DOHH2 (cell line): ENCODE measurements around the gene UBN1.

Experiments
- CTCF ChIP-seq: fragments of 200-600 bp; sonication (generic); IDR thresholded peaks from one replicate; pipeline ENCODE4 v1.5.1; 2014; ENCODE audit warnings: antibody characterized with exemption, mild to moderate bottlenecking, low read depth, low read length; ENCODE audit not compliant: poor library complexity, severe bottlenecking
- EZH2phosphoT487 ChIP-seq: fragments of 200-600 bp; sonication (generic); IDR thresholded peaks from 2 replicates; pipeline ENCODE4 v1.6.1; 2017; ENCODE audit warnings: borderline replicate concordance, mild to moderate bottlenecking, antibody characterized with exemption, low read length, moderate library complexity, mixed read lengths

GRCh38 chr16:4904942-4905615, 57.8 kb downstream of the UBN1 start:
- TF ChIP-seq CTCF (no peak), EZH2phosphoT487 (no peak)
